ENCODE results near the gene POLR3C. TPM values are rescaled to one million over a fixed set of nuclear protein-coding genes. Genes with fewer than 3 reads are reported as not detected.

The POLR3C gene
- total RNA-seq, 2 experiments from 2014 or later, result 59.2 to 62.0 TPM

DNA sequence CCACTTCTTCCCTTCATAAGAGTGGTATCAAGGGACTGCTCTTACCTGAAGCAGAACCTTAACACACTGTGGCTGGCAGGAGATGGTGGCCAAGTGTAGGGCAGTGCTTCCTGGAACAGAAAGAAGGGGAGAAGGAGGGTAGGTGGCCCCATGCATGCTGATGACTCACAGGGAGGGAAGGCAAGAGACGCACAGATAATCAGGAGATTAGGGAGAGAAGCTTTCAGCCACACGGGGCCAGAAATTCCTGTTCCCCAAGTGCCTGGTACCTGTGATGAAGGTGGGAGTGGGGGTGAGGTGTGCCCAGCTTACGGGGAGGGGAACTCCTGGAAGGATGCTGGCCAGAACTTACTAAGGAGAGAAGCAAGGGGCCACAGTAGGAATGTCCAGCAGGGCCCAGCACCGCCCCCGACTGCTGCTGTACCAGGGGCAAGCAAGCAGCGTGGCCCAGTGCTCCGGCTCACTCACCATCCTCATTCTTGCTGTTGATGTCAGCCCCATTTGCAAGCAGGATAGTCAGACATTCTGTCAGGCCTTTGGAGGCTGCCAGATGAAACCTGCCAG lies 54.0 kb downstream of the POLR3C start:
- Mint-ChIP-seq H3K27ac (no peak overlapping the region), H3K36me3 (no peaks in the 10 kb centered on the region), H3K9me3 (no peaks in the 10 kb centered on the region), H3K27me3 (peaks cover 7% of the 10 kb centered on the region), H3K4me1 (peaks cover 2% of the 10 kb centered on the region), H3K4me3 (no peak overlapping the region)
- no peak for DNase-seq

GRCh38 chr1:145878724-145879123 lies 54.7 kb downstream of the POLR3C start:
- peaks cover 2% of the 10 kb centered on the region for H3K4me1 Mint-ChIP-seq
- H3K36me3 Mint-ChIP-seq, result no peaks in the 10 kb centered on the region
- no peak overlapping the region for H3K27ac Mint-ChIP-seq
- no peak overlapping the region for H3K4me3 Mint-ChIP-seq
- H3K9me3 Mint-ChIP-seq, result no peaks in the 10 kb centered on the region
- peaks cover 12% of the 10 kb centered on the region for H3K27me3 Mint-ChIP-seq
- no peak for DNase-seq

- H3K4me1 Mint-ChIP-seq, result peaks cover 2% of the 10 kb centered on the region
- no peak for DNase-seq
- H3K27me3 Mint-ChIP-seq, result peaks cover 23% of the 10 kb centered on the region
- H3K27ac Mint-ChIP-seq, result no peak overlapping the region
- no peak overlapping the region for H3K4me3 Mint-ChIP-seq
- H3K36me3 Mint-ChIP-seq, result no peaks in the 10 kb centered on the region
- no peaks in the 10 kb centered on the region for H3K9me3 Mint-ChIP-seq
Observed at GRCh38 chr1:145879775-145880174, 55.8 kb downstream of the POLR3C start.

- Mint-ChIP-seq H3K27me3 (peaks cover 26% of the 10 kb centered on the region), H3K36me3 (no peaks in the 10 kb centered on the region), H3K4me3 (peak overlapping the region; percentile 80)
Observed at GRCh38 chr1:145884675-145885074, 60.7 kb downstream of the POLR3C start.

DNA sequence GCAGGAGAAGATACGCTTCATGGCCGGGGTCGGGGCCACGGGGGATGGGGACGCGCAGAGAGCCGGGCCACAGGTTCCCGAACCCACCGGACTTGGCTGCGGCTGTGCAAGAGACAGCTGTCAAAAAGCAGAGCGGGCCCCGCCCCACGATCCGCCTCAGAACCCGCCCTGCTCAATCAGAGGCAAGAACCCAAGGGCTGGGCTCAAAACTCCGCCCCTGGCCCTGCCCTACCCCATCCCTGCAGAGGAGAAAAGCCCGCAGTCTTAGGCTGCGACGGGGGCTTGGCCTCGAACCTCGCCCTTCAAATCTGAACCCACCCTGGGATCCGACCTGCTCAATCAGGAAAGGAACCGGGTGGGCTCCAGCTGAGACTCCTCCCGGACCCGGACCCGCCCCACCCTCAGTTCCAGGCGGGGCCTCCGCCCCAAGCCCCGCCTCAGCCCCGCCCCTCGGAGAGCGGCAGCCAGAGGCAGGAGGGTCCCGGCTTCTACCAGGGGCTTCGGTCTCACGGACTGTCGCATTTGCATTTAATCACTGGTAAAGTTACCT lies 61.8 kb downstream of the POLR3C start, which contains the start of gene ANKRD35:
ANKRD35 (minus strand) TSS at position 129 of the 550 bp plus-strand sequence; CDS start at position 21, 108 bp downstream.
- peak within 1 kb of the TSS; percentile 80 for H3K4me3 Mint-ChIP-seq
- H3K9me3 Mint-ChIP-seq, result no peaks in the 10 kb centered on the region
- H3K27ac Mint-ChIP-seq, result no peak within 1 kb of the TSS
- H3K27me3 Mint-ChIP-seq, result peaks cover 26% of the 10 kb centered on the region
- peak; percentile 88 for DNase-seq
- peaks cover 14% of the 10 kb centered on the region for H3K4me1 Mint-ChIP-seq
- no peaks in the 10 kb centered on the region for H3K36me3 Mint-ChIP-seq

More at GRCh38 chr1:145884675-145885074, 60.7 kb downstream of the POLR3C start:
- DNase-seq, result no peak
- H3K4me1 Mint-ChIP-seq, result peaks cover 16% of the 10 kb centered on the region
- no peaks in the 10 kb centered on the region for H3K9me3 Mint-ChIP-seq
- no peak overlapping the region for H3K27ac Mint-ChIP-seq

GRCh38 chr1:145886390-145886789 lies 62.4 kb downstream of the POLR3C start:
- Mint-ChIP-seq H3K27ac (no peak overlapping the region), H3K36me3 (no peaks in the 10 kb centered on the region), H3K4me1 (peaks cover 14% of the 10 kb centered on the region), H3K27me3 (peaks cover 26% of the 10 kb centered on the region), H3K9me3 (no peaks in the 10 kb centered on the region), H3K4me3 (peak overlapping the region; percentile 80)
- no peak for DNase-seq

DNA sequence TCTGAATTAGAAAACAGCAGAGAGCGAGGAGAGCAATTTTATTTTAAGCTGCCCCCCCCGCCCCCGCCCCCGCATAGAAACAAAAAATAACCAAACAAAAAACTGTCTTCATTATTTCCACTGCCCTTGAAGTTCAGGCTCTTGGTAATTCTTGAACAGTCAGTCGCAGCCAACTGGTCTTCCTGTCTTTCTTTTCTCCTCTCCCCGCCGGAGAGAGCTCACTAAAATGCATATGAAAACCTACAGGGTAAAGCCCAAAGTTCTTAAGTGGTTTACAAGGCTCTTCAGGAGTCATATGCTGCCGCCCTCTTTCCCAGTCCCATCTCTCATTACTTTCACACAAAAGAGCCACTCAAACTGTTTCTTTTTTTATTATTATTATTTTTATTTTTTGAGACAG lies 62.8 kb downstream of the POLR3C start:
- Mint-ChIP-seq H3K9me3 (no peaks in the 10 kb centered on the region), H3K4me3 (peak overlapping the region; percentile 34), H3K36me3 (no peaks in the 10 kb centered on the region), H3K27ac (no peak overlapping the region), H3K27me3 (peaks cover 26% of the 10 kb centered on the region), H3K4me1 (peaks cover 14% of the 10 kb centered on the region)
- DNase-seq, result no peak

DNA sequence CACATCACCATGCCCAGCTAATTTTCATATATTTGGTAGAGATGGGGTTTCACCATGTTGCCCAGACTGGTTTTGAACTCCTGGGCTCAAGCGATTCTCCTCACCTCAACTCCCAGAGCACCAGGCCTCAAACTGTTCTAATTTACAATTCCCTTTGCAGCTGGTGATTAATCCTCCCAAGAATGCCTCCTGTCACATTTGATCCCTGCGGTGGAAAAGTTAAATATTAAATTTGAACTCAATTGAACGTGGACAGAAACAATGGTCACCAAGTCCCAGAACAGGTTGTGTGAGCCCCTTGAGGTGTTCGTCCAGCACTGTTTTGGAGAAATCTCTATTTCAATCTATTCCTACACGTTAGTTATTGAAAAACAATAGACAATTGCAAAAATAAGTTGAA lies 63.6 kb downstream of the POLR3C start:
- peaks cover 25% of the 10 kb centered on the region for H3K27me3 Mint-ChIP-seq
- H3K36me3 Mint-ChIP-seq, result no peaks in the 10 kb centered on the region

GRCh38 chr1:145889722-145890121 lies 65.7 kb downstream of the POLR3C start:
- Mint-ChIP-seq H3K9me3 (no peaks in the 10 kb centered on the region), H3K4me3 (no peak overlapping the region), H3K4me1 (peaks cover 14% of the 10 kb centered on the region), H3K27me3 (peaks cover 7% of the 10 kb centered on the region), H3K27ac (no peak overlapping the region), H3K36me3 (no peaks in the 10 kb centered on the region)
- no peak for DNase-seq

More for the DNA sequence above, 63.6 kb downstream of the POLR3C start:
- H3K4me3 Mint-ChIP-seq, result no peak overlapping the region
- H3K9me3 Mint-ChIP-seq, result no peaks in the 10 kb centered on the region
- H3K27ac Mint-ChIP-seq, result no peak overlapping the region
- peaks cover 14% of the 10 kb centered on the region for H3K4me1 Mint-ChIP-seq
- no peak for DNase-seq

GRCh38 chr1:145891143-145891542 lies 67.1 kb downstream of the POLR3C start:
- Mint-ChIP-seq H3K9me3 (no peaks in the 10 kb centered on the region), H3K4me3 (no peak overlapping the region), H3K27me3 (no peaks in the 10 kb centered on the region), H3K27ac (no peak overlapping the region), H3K4me1 (peaks cover 8% of the 10 kb centered on the region), H3K36me3 (no peaks in the 10 kb centered on the region)
- no peak for DNase-seq

- Mint-ChIP-seq H3K9me3 (no peaks in the 10 kb centered on the region), H3K36me3 (no peaks in the 10 kb centered on the region), H3K4me3 (no peak overlapping the region), H3K27ac (no peak overlapping the region), H3K4me1 (peaks cover 1% of the 10 kb centered on the region), H3K27me3 (no peaks in the 10 kb centered on the region)
- DNase-seq, result peak; percentile 44
Observed at GRCh38 chr1:145891587-145892485, 67.8 kb downstream of the POLR3C start.

DNA sequence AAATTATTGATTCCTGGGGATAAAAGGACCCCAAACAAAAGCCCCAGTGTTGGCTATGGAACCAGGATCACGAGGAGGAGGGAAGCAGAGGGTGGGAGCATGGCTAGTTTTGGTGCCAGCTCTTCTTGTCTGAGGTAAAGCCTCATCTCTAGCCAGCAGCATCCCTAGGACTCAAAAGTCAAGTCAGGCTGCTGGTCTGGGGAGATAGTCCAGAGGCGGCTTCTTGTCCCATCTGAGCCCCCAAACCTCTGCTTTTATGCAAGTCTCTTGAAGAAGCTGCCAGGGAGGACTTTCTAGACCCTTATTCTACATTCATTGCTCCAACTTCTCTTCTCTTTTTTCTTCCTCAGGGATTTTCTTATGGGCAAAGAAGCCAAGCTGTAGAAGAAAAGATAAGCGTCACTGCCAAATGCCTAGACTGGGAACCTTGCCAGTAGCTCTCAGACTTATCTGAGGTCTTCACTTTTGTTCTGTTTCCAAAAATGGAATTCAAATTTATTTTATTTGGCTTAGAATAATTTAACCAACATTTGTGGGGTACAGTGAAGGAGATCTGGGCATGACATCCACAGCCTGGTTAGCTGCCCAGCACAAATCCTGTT lies 68.6 kb downstream of the POLR3C start:
- Mint-ChIP-seq H3K27me3 (no peaks in the 10 kb centered on the region), H3K4me3 (no peak overlapping the region), H3K27ac (no peak overlapping the region), H3K4me1 (no peaks in the 10 kb centered on the region), H3K36me3 (no peaks in the 10 kb centered on the region), H3K9me3 (no peaks in the 10 kb centered on the region)
- DNase-seq, result no peak

- H3K9me3 Mint-ChIP-seq, result no peaks in the 10 kb centered on the region
- no peaks in the 10 kb centered on the region for H3K27me3 Mint-ChIP-seq
- H3K4me3 Mint-ChIP-seq, result no peak overlapping the region
- H3K27ac Mint-ChIP-seq, result no peak overlapping the region
- no peaks in the 10 kb centered on the region for H3K4me1 Mint-ChIP-seq
- H3K36me3 Mint-ChIP-seq, result no peaks in the 10 kb centered on the region
- DNase-seq, result no peak
Observed at GRCh38 chr1:145893306-145894055, 69.5 kb downstream of the POLR3C start.
